HG03469 (cell line): ENCODE results near the gene ACRV1.

Experiments used
- ATAC-seq: cut with Tn5 transposase; IDR thresholded peaks from one replicate; pipeline ENCODE4 v1.9.1; 2021; ENCODE audit warnings: mild to moderate bottlenecking, moderate library complexity, moderate number of reproducible peaks; ENCODE audit not compliant: unreplicated experiment

ACRV1 gene

GRCh38 chr11:125662689-125663088 is 18.0 kb downstream of the ACRV1 start:
- no peak for ATAC-seq

GRCh38 chr11:125649465-125650166 is 31.0 kb downstream of the ACRV1 start:
- ATAC-seq: no peak

- no peak for ATAC-seq
Measured at GRCh38 chr11:125645871-125646270, 34.8 kb downstream of the ACRV1 start.

GRCh38 chr11:125638315-125638714 is 42.3 kb downstream of the ACRV1 start:
- ATAC-seq: no peak

GRCh38 chr11:125637840-125638239 is 42.8 kb downstream of the ACRV1 start:
- ATAC-seq: no peak

GRCh38 chr11:125627236-125627910 is 53.3 kb downstream of the ACRV1 start:
- no peak for ATAC-seq

- peak; percentile 18 for ATAC-seq
Measured at GRCh38 chr11:125626288-125626950, 54.2 kb downstream of the ACRV1 start.

GRCh38 chr11:125625630-125626287 is 54.9 kb downstream of the ACRV1 start:
- ATAC-seq: peak; percentile 61

GRCh38 chr11:125625225-125625629 is 55.4 kb downstream of the ACRV1 start:
- ATAC-seq: no peak

- no peak for ATAC-seq
Measured at GRCh38 chr11:125624756-125625213, 55.9 kb downstream of the ACRV1 start, which contains the start of gene CHEK1. Gene CHEK1, plus strand, starts transcription at chr11:125625163. Its CDS starts 1,606 bp downstream, at chr11:125626769.

GRCh38 chr11:125623064-125623463 is 57.6 kb downstream of the ACRV1 start:
- ATAC-seq: no peak

GRCh38 chr11:125621995-125622394 is 58.7 kb downstream of the ACRV1 start:
- ATAC-seq: no peak
